ENCODE results near the gene CDC42BPA.

CDC42BPA gene

DNA sequence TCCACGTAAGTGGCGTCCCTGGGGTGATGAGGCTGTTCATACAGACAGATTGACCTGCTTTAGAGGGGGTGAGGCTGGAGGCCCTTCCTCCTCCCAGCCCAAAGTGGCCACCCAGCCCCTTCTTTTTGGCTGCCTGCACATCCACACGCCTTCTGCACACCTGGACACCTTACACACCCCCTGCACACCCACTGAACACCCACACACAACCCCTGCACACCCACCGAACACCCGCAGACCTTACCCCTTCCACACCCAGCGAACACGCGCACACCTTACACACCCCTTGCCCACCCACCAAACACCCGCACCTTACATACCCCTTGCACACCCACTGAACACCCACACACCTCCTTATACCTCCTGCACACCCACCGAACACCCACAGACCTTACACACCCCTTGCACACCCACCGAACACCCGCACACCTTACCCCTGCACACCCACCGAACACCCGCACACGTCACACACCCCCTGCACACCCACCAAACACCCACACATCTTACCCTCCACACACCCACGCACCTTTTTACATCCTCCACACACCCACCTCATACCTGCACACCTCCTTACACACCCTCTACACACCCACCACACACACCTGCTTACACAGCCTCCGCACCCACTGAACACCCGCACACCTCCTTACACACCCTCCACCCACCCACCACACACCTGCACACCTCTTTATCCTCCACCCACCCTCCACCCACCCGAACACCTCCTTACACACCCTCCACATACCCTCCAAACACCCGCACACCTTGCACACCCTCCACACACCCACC lies 340.5 kb downstream of the CDC42BPA start:
- DNase-seq = no peak

DNA sequence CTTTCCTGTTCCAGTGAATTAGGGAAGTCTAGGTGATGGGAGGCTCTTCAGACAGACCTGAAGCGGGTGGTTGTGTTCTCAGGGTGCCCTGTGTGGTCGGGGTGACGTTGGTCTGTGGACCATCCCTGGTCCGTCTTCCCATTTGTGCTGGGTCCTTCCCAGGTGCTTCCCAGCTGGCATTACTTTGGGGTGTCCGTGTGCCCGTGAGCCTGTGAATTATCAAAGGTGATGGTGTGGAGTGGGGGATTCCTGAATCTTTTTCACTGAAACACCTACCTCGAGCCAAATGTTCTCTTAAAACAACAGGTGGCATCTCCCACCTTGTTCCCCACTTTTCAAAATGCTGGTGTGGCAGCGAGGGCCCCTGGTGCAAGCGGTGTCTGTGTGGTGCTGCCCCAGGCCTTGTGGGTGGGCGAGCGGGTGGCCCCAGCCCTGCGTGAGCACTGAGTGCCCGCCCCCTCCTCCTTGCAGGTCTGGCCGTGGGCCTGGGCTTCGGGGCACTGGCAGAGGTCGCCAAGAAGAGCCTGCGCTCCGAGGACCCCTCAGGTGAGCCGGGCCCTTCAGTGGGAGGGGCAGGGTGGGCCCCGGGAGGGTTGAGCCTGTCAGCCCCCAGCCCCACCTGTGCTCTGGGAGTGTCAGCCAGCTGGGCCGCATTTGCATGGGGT lies 341.2 kb downstream of the CDC42BPA start:
- DNase-seq = no peak

DNA sequence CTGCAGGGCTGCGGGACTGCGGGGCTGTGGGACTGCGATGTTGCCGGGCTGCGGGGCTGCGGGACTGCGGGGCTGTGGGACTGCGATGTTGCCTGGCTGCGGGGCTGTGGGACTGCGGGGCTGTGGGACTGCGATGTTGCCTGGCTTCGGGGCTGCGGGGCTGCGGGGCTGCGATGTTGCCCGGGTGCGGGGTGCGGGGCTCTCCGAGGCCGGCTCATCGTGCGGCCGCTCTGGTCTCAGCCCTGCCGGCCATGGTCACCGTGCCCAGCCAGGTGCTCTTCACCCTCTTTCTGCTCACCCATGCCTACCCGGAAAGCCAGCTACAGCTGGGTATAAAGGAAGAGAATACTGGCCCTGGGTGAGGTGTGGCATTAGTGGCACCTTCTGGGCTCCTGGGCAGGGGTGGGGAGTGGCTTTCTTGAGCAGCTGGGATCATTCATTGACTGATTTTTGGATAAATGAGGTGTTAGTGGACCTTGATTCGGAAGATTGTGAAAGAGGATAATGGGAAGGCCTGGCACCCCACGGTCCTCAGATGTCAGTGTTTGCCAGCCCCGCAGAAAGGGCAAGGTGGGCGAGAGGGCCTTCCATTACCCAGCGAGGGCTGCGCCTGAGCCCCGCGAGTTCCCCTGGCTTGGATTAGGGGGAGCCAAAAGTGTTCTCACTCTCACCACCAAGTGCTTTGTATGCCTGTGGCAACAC lies 341.9 kb downstream of the CDC42BPA start:
- no peak for DNase-seq

DNA sequence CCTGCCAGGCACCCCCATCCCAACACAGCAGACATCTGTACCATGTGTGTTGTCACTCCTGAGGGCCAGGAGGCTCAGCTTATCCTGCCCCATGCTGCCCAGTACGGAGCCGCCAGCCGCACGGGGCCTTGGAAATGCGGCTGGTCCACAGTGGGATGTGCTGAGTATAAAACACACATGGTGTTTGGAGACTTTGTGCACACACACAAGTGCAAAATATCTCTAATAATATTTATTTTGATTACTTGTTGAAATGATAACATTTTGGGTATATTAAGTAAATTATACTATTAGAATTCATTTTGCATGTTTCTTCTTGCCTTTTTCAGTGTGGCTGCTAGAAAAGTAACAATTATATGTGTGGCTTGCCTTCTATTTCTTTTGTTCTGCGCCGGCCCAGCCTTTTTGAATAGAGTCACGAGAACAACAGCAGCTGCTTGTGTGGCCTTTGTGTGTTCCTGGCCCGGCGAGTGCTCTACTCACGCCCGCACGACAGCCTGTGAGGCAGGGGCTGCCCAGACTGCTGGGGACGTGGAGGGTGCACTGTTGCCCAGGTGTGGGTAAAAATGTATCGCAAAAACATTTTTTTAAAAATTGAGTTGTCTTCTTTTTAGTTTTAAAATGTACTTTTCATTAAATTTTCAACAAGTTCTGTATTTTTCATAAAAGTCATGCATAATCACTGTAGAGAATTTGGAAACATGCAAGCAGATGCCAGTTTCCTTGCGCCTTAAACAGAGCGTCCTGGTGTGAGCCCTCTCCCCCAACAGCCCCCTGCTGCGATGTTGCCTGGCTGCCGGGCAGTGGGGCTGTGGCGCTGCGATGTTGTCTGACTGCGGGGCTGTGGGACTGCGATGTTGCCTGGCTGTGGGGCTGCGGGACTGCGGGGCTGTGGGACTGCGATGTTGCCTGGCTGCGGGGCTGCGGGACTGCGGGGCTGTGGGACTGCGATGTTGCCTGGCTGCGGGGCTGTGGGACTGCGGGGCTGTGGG lies 342.7 kb downstream of the CDC42BPA start:
- peak; percentile 83 for DNase-seq

DNA sequence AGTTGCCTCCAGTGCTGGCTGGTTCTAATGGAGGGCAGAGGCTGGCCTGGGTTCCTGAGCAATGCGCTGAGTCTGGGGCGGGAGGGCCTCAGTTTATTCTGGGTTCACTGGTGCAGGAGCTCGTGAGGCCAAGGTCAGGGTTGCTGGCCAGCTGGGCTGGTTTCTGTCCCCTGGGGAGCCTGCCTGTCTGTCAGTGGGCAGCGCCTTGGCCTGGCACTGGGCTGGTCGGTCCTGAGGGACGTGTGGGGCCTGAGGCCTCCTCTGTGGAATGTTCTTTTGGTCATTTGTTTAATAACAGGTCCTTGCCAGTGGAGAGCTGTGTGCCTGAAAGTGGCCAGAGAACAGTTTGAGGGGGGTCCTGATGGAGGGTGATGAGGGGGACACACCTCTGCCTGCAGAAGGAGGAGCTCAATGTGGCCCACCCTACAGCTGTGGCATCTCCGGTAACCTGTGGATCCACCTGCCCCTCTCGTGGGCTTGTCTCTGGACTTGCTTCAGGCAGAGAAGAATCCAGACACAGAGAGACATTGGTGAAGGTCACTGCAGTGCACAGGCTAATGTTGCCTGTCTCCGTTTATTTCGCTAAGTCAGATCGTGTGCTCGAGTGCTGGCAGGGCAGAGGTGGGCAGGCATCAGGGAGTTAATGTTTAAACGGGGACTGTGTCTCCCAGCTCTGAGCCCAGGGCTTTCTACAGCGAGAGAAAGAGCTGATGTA lies 343.6 kb downstream of the CDC42BPA start:
- no peak for DNase-seq

DNA sequence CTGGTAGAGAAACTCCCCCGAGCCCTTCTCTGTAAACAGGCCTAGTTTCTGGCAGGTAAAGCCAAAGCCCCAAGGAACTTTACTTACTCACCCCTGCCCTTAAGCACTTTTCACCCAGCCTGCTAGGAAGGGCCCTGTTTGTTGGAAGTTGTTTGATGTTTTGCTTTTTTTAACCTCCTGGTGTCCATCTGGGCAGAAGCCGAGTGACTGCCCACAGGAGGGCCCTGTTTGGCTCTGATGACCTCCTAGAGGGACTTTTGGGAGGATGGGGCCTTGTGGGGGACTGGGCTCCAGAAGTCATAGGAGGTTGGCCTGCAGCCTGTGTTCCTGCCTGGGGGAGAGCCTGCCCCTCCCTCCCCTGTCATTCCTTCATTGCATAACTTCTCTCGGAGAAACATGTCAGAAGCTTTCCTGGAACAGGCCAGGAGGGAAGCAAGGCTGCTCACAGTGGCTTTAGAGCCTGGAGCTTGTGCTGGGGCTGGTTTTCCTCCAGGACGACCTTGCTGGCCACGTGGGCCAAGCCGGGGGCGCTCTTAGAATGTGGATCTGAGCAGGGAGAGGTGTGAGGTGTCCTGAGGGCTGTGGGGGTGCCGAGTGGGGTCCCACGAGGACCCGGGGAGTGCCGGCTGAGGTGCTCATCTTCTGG lies 344.3 kb downstream of the CDC42BPA start:
- DNase-seq = no peak

DNA sequence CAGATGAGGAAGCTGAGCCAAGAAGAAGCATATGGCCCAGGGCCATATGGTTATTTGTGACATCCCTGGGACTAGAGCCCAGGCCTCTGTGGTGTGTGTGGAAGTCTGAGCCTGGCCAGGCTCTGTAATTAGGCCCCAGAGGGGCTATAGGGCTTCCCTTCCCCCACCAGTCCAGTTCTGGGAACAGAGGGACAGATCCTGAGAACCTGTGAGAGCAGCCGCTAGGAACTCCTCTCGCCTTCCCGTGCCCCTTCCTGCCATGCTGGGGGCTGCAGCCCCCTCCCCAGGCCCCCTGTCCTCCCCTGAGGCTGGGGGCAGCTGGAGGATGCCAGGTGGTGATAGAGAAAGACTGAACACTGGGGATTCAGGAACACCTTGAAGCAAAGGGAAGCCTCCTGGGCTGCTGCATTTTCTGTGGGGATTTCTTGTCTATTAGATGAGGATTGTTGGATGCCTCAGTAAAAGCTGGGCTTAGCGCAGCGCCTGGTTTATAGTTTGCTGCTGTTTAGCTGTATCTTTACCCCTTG lies 344.9 kb downstream of the CDC42BPA start:
- DNase-seq = no peak

DNA sequence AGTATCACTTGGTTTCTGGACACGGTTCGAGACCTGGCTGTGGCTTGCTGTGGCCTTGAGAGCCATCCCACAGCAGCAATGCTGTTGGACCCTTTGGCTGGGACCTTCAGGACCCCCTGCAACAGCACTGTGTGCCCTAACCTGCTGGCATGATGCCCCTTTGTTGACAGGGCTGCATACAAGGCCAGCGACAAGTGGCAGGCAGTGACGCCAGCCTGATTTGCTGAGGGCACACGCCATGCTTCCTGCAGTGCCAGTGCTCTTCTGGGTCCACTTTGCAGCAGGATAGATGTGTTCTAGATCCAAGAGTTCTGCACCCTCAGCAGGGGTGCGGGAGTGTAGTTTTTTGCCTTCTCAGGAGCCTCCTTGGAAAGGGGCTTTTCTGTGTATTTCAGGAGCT lies 345.4 kb downstream of the CDC42BPA start:
- no peak for DNase-seq

DNA sequence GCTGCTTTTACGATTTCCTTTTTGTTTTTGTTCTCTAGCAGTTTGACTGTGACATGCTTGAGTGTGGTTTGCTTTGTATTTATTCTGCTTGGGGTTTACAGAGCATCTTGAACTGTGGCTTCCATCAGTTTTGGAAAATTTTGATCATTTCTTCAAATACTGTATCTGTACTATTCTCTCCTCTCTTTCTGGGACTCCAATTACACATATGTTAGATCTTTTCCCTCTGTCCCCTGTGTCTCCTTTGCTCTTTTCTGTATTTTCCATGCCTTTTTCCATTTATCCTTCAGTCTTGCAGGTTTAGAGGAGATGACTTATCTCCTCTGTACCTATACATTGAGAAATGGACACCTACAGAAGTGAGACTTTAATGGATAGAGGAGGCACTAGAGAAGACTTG lies 346.5 kb downstream of the CDC42BPA start:
- DNase-seq = no peak

DNA sequence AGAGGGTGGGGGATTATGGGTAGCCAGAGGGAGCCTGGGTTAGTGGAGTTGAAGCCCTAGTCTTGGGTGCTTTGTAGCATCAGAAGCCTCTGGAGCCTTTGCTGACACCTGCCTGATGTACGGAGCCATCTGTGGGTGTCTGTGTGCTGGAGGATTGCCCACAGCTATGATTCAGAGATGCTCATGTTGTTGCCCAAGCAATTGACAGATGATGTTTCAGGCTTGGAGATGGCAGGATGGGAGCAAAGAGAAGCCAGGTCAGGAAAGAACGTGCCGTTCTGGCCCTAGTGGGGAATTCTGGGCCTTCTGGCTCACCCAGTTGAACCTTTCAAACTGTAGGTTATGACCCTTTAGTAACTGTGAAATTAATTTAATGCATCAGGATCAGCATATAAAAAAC lies 350.6 kb downstream of the CDC42BPA start:
- DNase-seq = no peak

DNA sequence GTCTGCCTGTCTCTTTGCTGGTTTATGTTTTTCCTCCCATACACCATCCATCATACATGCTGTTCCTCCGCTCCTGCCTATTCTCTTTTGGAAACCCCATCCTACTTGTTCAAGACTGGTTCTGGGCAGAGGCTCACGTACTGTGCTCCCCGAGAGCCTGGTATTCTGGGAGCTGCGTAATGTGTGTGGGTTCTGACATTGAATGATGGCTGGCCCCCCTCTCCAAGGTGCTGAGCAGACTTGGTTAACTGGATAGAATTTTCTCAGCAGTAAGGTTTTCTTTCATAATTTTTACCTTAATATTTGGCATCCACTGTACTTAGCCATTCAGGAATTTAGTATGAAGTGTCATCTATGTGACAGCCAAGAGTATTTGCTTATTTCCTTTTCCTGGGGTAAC lies 351.6 kb downstream of the CDC42BPA start:
- DNase-seq = no peak

DNA sequence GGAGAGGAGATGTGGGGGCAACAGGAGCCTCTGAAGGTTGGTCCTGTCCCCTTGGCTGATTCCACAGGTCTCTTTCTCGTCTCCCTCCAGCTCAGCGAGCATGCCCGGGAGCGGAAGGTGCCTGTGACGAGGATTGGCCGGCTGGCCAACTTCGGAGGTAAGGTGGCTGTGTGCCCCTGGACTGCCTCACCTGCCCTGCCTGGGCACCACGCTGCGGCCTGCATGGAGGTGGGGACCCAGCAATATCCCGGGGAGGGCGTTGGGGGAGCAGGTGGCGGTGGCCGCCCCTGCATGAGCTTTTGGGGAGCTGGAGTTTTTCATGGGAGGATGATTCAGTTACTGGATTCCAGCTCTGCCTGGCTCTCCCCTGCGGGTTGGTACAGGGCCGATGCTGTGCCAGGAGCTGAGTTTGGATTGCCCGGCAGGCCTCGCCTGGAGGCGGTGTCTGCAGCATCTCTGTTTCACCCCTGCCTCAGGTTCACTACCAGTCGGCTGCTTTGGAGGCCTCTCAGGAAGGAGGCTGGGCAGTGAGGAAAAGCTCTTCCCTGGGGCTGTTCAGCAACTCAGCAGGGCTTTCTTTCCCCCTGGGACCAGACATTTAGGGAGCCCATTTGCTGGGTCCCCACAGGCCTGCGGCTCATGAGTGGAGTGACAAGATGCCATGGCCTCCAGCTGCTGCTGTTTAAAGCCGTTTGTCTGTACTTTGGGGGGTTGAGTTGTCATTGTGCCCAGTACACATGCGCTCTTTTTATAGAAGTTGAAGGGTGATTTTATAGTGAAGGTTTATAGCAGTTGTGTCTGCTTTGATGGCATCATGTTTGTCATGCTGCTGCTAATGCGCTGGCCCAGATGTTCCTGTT lies 352.5 kb downstream of the CDC42BPA start:
- no peak for DNase-seq

DNA sequence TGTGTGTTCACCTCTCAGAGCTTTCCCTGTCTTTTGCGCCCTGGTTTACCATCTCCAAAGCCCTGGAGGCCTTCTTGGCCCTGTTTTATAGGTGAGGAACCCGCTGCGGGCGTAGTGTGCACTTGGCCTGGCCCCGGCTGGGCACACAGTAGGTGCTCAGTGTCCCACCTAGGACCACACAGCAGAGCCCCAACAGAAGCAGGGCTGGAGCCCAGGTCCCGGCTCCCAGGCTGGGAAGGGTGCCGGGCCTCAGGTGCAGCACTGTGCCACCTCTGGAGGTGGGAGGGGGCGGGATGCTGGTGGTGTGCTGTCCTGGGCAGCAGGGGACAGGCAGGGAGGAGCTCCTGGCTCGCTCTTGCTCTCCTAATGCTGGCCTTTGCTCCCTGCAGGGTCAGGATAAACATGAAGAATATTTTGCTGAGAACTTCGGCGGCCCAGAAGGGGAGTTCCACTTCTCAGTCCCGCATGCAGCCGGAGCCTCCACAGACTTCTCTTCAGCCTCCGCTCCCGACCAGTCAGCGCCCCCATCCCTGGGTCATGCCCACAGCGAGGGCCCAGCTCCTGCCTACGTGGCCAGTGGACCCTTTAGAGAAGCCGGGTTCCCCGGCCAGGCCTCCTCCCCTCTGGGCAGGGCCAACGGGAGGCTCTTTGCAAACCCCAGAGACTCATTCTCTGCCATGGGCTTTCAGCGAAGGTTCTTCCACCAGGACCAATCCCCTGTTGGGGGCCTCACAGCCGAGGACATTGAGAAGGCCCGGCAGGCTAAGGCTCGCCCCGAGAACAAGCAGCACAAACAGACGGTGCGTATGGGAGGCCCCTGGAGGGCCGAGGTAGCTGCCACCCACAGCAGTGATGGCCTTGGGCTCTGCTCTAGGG lies 353.4 kb downstream of the CDC42BPA start:
- no peak for DNase-seq

DNA sequence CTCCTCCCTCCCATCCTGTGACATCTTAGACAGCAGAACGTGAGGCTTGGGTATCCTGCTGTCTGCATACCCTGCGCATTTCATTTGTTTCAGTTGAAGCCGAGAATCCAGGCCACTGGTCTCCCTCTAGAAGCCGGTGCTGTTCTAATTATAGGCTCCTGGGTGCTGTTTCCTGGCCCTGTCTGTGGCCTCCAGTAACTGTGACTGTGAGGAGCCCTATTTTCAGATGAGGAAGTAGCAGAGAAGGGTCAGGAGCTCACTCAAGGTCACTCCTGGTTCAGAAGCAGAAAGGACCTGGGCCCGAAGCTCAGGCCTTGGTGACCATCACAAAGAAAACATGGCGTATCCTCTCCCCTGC lies 354.2 kb downstream of the CDC42BPA start:
- no peak for DNase-seq

DNA sequence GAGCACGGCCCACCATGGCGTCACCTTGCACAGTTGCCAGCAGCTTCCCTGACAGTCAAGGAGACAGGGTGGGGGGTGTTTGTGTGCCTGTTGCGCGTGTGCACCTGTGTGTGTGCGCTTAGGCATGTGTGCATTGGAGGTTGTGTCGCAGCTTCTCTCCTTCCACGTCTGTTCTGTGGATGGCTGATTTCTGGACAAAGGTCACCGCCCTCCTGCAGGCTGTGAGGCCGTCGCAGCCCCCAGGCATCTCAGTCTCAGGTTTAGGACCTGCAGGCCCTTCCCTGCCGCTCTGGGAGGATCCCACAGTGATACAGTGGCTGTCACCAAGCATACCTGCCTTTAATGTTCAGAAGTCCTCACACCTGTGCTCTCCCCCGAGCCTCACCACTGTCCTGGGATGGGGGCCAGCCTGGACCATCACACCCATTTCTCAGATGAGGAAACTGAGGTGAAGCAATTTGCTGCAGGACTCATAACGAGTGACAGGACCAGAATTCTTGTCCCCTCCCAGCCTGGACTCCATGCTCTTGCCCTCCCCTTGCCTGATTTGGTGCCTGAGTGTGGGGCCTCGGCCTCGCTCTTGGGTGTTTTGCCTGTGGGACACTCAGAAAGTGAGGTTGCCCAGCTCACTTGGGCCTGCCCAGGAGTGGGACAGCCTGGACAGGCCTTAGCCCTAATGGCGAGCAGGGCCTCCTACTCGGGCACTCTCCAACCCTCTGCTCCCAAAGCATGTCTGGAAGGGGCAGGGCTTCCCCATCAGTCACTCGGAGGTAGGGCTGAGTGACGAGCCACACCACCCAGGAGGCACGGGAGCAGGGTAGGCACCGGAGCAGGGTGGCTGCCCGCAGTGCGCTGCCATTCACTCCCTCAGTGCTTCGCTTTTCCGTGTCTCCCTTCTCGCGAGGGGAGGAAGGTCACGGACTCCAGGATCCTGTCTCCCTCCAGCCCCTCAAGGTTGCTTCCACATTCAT lies 355.6 kb downstream of the CDC42BPA start:
- DNase-seq = no peak

DNA sequence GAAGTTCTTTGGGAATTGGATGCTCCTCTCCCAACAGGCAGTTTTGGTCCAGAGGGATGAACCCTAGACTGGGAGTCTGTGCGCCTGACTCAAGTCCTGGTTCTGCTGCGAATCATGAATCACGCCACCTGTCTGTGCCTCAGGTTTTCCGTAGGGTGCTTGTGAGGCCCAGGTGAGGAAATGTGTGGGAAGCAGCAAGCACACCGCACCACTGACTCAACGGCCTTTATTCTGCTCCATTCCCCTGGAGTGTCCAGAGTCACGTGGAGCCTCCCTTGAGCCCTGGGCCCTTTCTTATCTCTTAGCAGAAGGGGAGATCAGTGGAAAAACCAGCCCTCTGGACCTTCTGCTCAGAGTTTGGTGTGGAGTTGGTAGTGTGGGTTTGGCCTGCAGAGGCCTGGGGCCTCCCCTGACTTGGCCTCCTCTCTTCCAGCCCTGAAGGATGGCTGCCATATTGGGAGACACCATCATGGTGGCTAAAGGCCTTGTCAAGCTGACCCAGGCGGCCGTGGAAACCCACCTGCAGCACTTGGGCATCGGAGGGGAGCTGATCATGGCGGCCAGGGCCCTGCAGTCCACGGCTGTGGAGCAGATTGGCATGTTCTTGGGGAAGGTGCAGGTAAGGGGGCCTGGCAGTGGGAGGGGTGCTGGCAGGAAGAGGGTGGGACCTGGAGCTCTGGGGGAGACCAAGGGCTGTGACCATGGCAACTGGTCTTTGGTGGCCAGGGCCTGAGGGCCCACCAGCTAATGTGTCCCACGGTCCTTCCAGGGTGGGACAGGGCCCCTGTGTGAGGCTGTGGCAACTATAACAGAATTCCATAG lies 357.1 kb downstream of the CDC42BPA start:
- no peak for DNase-seq

DNA sequence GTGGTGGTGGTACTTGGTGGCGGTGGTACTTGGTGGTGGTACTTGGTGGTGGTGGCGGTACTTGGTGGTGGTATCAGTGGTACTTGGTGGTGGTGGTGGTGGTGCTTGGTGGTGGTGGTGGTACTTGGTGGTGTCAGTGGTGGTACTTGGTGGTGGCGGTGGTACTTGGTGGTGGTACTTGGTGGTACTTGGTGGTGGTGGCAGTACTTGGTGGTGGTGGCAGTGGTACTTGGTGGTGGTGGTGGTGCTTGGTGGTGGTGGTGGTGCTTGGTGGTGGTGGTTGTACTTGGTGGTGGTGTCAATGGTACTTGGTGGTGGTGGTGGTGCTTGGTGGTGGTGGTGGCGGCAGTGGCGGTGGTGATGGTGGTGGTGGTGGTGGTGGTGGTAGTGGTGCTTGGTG lies 358.0 kb downstream of the CDC42BPA start:
- no peak for DNase-seq
